DMS153 treated with DMSO at 0.1 percent for 48 hours (cell line): ENCODE measurements around the gene COL6A3.
"Not testable (repeated sequence)": the region's sequence is repeated elsewhere in the genome, so short reads cannot be mapped to it uniquely, and the experiment has no call there.

Source experiments
- DNase-seq: peaks from one replicate; lab custom pipeline; 2025; ENCODE audit not compliant: unreplicated experiment; lab: John Stamatoyannopoulos, UW

COL6A3 gene

GRCh38 chr2:237319086-237319820 is 94.7 kb downstream of the COL6A3 start:
- DNase-seq: no peak

DNA sequence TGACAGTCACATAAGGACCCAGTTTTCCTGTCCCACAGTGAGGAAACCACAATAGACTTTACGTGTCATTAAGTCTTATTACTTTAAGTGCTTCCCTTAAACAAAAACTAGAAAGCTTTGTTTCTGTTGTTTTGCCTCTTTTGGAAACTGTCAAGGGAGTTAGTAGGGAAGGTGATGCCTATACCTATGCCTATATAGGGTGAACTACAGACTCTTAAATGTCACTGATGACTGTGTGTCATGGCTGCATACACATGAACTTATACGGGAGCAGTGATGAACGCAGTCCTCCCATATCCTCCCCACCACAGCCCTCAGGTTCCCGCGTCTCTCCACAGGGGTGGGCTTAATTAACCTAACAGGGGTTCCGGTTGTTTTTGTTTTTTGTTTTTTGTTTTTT is 97.6 kb downstream of the COL6A3 start:
- no peak for DNase-seq

- DNase-seq: no peak
Measured at GRCh38 chr2:237315829-237316225, 98.1 kb downstream of the COL6A3 start.

DNA sequence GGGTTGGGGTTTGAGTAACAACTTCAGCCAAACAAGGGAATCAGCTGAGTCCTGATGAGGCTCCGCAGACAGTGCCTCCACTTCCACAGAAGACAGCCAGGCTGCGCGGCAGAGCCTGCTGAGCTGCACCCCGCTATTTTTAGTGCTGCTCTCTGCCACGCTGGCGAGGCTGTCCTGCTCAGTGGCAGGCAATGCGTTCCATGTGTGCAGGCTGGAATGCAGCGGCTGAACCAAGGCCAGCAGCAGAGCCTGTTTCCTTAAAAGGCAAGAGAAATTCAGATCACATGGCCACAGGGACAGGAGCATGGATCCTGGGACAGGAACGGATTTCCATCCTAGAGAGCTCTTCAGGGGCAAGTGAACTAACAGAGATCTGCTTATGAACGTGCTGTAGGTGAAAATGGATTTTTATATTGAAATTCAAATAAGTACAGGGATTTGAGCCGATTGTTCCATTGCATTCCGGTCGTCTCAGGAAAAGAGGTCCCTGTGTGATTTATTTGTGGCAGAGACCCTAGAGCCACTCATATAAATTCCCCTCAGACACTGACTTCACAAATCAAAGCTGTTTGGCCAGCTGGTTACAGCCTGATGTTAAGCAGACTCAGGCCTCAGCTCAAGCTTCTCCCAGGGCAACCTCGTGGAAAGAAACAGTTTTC is 98.7 kb downstream of the COL6A3 start:
- DNase-seq: no peak

- no peak for DNase-seq
Measured at GRCh38 chr2:237314681-237315080, 99.3 kb downstream of the COL6A3 start.

DNA sequence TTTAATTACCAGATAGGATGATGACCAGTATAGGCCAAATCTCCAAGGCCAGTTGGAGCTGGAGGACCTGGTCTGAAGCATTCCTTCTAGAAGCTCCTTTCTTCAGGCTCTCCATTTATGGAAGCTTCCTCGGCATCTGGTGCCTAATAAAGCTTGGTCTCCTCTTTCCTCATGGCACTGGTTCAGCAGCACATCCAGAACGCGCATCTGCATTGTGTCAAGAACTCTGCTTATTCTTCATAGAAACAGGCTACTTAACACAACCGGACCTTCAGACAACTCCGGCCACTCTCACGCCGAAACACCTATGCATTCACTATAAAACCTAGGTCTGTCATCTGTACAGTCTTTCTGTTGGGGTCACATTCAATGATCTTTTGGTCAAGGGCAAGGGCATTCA is 99.8 kb downstream of the COL6A3 start:
- DNase-seq: no peak

DNA sequence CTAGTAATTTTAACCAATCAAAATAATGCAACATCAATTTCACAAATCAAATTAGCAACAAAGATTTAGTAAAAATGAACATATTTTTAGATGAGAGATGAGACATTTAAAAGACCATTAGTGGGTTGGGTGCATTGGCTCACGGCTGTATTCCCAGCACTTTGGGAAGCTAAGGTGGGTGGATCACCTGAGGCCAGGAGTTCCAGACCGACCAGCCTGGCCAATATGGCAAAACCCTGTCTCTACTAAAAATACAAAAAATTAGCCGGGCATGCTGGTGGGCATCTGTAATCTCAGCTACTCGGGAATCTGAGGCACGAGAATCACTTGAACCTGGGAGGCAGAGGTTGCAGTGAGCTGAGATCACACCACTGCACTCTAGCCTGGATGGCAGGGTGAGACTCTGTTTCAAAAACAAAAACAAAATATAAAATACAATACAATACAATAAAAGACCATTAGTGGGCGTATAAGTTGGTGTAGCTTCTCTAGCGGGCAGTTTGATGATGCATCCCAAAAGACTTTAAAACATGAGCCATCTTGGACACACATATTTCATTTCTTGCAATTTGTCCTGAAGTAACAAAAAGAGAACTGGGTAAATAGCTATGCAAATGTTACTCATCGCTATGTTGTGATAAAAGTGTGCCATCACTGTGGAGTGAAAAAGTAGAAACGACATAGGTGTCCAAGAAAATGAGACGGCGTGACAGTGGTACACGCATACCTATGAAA is 101.8 kb downstream of the COL6A3 start:
- no peak for DNase-seq

- no peak for DNase-seq
Measured at GRCh38 chr2:237310515-237311114, 103.3 kb downstream of the COL6A3 start.

DNA sequence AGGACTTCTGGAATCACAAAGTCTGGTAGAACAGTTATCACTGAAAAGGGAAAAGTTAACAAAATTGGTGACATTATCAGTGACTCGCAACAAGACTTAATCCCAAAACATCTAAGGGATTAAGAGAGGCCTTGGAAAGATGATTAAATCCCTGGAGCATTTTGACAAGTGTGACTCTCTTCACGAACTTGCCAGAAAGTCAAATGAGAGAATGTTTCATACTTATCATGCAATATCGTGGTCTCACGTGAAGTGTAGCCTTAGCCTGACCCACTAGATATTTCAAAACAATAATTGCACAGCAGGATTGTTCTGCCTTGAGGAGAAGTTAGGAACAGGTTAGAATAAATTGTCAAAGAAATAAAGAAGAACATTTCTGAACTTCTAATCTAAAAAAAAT is 104.5 kb downstream of the COL6A3 start:
- DNase-seq: no peak

- DNase-seq: no peak
Measured at GRCh38 chr2:237309011-237309410, 105.0 kb downstream of the COL6A3 start.

GRCh38 chr2:237307474-237307873 is 106.5 kb downstream of the COL6A3 start:
- no peak for DNase-seq

- no peak for DNase-seq
Measured at GRCh38 chr2:237306787-237307170, 107.2 kb downstream of the COL6A3 start.

- DNase-seq: no peak
Measured at GRCh38 chr2:237306083-237306786, 107.7 kb downstream of the COL6A3 start.

DNA sequence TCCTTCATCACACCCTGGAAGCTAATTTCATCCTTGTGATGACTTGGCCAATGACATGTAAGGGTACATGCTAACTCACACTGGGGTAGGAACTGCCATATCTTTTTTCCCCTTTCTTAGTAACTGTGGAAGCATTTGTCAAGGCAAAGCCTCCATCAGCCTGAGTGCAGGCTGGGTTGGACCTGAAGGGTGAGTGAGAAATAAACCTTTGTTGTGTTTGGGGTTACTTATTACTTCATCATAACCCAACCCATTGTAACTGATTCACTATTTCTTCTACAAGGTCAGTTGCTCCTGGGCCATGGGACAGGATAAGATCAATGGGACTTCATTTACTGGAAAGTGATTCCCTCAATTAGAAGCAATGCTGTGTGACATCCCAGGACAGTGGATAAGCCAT is 108.4 kb downstream of the COL6A3 start:
- no peak for DNase-seq

GRCh38 chr2:237304763-237305514 is 109.0 kb downstream of the COL6A3 start:
- DNase-seq: no peak

GRCh38 chr2:237303244-237303643 is 110.7 kb downstream of the COL6A3 start:
- DNase-seq: not testable (repeated sequence)

DNA sequence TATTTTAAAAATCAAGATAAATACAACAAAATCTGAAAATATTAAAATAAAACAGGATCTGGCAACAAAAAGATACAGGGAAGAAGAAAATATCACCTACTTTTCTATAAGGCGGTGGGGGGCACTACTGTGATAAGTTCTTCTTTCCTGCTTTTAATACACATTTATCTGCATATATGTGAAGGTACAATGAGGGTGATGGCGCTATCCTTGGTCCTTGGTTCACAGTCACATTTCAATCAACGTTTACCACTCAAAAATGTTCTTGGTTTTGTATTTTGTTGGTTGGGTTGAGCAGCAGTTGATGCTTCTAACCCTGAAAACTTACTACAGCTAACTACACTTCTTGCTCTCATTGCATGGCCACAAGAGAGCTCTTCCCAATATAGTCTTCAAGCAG is 112.4 kb downstream of the COL6A3 start:
- no peak for DNase-seq

GRCh38 chr2:237300739-237301138 is 113.2 kb downstream of the COL6A3 start:
- no peak for DNase-seq

- DNase-seq: no peak
Measured at GRCh38 chr2:237299906-237300305, 114.1 kb downstream of the COL6A3 start.
